Activated naive CD4-positive, alpha-beta T cell treated with anti-CD3 and anti-CD28 coated beads, Interleukin-2, amount 50 U/mL, for 24 hours (primary cell): Measurements from ENCODE around the gene TAS1R2.
"Not testable (repeated sequence)": the region's sequence is repeated elsewhere in the genome, so short reads cannot be mapped to it uniquely, and the experiment has no call there.

Experiments used
- H3K27ac Mint-ChIP-seq: one replicate; pipeline ENCODE4 v1.8.0; 2021; ENCODE audit warnings: mild to moderate bottlenecking, mixed read lengths
- H3K27me3 Mint-ChIP-seq: one replicate; pipeline ENCODE4 v1.8.0; 2021; ENCODE audit warnings: mixed read lengths
- H3K36me3 Mint-ChIP-seq: one replicate; pipeline ENCODE4 v1.8.0; 2021; ENCODE audit warnings: mixed read lengths
- H3K4me1 Mint-ChIP-seq: one replicate; pipeline ENCODE4 v1.8.0; 2021; ENCODE audit warnings: mixed read lengths
- H3K4me3 Mint-ChIP-seq: one replicate; pipeline ENCODE4 v1.8.0; 2021; ENCODE audit warnings: mild to moderate bottlenecking, mixed read lengths
- H3K9me3 Mint-ChIP-seq: one replicate; pipeline ENCODE4 v1.8.0; 2021; ENCODE audit warnings: mixed read lengths

The TAS1R2 gene

DNA sequence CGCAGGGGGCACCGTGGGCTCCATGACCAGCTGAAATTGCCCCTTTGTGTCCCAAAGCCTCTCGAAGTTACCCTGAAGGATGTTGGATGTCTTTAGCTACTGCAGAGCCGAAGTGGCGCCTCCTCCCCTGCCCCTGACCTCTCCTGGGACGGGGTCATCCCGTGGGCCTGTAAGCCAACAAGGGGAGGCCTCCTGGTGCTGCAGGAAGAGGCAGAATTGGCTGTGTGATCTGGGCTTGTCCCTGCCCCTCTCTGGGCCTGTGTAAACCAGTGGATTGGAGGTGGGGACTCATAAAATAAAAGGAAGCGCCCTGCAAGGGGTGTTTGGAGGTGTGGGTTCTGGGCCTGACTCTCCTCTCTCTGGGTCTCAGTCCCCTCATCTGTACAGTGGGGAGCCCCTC, 2.1 kb upstream of the TAS1R2 start:
- Mint-ChIP-seq H3K9me3 (no peaks in the 10 kb centered on the region), H3K27me3 (peaks cover 1% of the 10 kb centered on the region), H3K27ac (no peak overlapping the region), H3K4me3 (no peak overlapping the region), H3K36me3 (no peaks in the 10 kb centered on the region), H3K4me1 (no peaks in the 10 kb centered on the region)

DNA sequence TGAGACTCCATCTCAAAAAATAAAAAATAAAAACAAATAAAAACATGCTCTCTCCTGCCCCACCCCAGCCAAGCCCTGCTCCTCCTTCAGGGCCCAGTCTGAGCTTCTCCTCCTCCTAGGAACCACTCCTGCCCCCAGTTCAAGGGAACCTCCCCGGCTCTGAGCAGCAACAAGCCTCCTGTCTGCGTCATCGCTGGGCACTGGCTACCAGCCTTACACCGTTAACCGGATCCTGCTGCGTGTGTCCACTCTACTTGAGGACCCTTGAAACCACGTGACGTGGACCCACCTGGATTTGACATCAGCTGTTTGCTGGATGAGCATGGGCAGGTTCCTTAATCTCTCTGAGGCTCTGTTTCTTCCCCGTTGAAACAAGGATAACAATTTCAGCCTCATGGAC, 1.6 kb upstream of the TAS1R2 start:
- Mint-ChIP-seq H3K27ac (no peak overlapping the region), H3K4me1 (no peaks in the 10 kb centered on the region), H3K4me3 (no peak overlapping the region), H3K36me3 (no peaks in the 10 kb centered on the region), H3K9me3 (no peaks in the 10 kb centered on the region), H3K27me3 (peaks cover 3% of the 10 kb centered on the region)

DNA sequence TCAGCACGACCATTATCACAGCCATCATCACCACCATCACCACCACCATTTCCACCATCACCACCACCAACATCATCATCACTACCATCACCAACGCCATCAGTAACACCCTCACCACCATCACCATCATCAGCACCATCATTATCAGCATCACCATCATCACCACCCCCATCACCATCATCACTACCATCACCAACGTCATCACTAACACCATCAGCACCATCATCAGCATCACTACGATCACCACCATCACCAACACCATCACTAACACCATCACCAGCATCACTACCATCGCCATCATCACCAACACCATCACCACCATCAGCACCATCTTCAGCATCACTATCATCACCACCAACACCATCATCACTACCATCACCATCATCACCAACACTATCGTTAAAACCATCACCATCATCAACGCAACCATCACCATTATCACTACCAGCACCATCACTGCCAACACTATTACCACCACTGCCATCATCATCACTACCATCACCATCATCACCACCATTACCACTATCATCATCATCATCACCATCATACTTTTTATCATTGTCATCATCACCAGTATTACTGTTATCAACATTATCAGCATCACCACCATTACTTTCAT, 1.3 kb downstream of the TAS1R2 start:
- Mint-ChIP-seq H3K9me3 (no peaks in the 10 kb centered on the region), H3K4me3 (no peak overlapping the region), H3K27me3 (peaks cover 3% of the 10 kb centered on the region), H3K36me3 (no peaks in the 10 kb centered on the region), H3K27ac (no peak overlapping the region), H3K4me1 (no peaks in the 10 kb centered on the region)

DNA sequence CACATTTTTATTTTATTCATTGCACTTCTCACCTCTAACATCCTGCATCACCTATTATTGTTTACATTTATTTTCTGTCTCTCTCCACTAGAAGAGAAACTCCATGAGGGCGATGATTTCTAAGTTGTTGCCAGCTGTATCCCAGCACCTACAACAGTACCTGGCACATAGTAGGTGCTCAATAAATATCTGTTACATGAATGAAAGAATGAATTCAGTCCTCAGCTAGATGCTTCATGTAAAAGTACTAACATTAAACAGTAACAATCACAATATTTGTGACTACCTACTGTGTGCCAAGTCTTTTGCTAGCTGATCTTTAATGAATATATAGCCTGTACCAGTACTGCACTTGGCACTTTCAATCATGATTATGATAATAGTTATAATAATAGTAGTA, 3.0 kb downstream of the TAS1R2 start:
- Mint-ChIP-seq H3K9me3 (no peaks in the 10 kb centered on the region), H3K27me3 (peaks cover 3% of the 10 kb centered on the region), H3K36me3 (no peaks in the 10 kb centered on the region), H3K27ac (no peak overlapping the region), H3K4me3 (no peak overlapping the region), H3K4me1 (no peaks in the 10 kb centered on the region)

DNA sequence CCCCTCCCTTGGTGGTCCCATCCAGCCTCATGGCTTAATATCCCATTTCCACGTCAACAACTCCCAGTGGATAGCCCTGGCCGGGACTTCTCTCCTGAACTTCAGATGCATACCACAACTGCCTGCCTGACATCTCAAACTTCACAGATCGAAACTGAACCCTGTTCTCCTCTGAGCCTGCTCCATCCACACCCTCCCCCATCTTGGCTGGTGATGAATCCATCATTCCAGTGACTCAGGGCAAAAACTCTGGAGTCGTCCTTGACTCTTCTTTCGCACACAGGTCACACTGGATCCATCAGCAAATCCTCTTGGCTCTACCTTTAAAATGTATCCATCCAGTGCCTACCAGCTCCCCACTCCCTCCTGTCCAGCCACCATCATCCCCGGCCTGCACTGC, 3.9 kb downstream of the TAS1R2 start:
- Mint-ChIP-seq H3K4me3 (no peak overlapping the region), H3K4me1 (no peaks in the 10 kb centered on the region), H3K9me3 (no peaks in the 10 kb centered on the region), H3K27ac (no peak overlapping the region), H3K27me3 (peaks cover 3% of the 10 kb centered on the region), H3K36me3 (no peaks in the 10 kb centered on the region)

DNA sequence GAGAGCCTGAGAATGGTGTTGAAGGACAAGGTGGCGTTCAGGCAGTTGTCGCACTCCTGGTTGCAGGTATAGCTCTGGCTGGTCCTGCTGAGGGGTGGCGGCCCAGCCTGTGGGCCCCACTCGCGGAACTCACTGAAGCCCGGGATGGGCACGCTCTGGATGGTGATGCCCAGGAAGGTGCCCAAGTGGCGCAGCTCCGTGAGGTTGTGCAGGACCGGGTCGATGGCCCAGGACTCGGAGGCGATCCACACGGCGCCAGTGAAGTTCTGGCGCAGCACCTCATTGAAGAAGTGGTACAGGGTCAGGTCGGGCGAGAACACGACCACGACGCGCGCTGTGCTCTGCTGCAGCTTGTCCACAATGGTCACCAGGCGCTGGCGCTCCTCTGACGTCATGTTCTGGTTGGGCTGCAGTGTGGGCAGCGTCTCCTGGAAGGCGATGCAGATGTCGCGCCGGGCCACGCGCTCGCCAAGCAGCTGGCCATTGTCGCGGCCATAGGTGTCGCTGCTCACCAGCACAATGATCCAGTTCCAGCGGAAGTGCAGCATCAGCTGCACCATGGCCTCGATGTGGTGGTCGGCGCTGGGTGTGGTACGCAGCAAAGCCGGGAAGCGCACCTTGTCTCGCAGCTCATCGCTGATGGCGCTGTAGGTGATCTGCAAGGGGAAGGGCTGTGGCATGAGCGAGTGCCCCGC, 5.0 kb downstream of the TAS1R2 start:
- no peaks in the 10 kb centered on the region for H3K9me3 Mint-ChIP-seq
- H3K36me3 Mint-ChIP-seq, result no peaks in the 10 kb centered on the region
- peaks cover 1% of the 10 kb centered on the region for H3K27me3 Mint-ChIP-seq
- H3K27ac Mint-ChIP-seq, result no peak overlapping the region
- H3K4me1 Mint-ChIP-seq, result no peaks in the 10 kb centered on the region
- no peak overlapping the region for H3K4me3 Mint-ChIP-seq

DNA sequence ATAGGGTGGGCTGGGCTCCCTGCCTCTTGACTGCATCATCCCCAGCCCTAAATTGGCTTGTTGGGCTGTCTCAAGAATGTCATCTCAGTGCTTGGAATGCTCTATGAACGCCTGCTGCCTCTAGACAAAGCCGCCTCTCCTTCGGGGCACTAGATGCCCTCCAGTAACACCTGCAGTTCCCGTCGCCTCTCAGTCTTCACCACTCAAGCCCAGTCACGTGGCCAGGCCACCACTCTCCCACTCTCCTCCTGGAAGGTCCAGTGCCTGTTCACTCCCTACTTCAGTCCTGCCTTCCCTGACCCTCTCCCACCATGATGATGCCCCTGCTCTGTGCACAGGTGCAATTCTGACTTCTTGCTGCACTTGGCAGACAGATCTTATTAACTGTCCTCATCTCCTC, 7.0 kb downstream of the TAS1R2 start:
- peaks cover 3% of the 10 kb centered on the region for H3K27me3 Mint-ChIP-seq
- no peak overlapping the region for H3K4me3 Mint-ChIP-seq
- no peak overlapping the region for H3K27ac Mint-ChIP-seq
- H3K9me3 Mint-ChIP-seq, result no peaks in the 10 kb centered on the region
- H3K36me3 Mint-ChIP-seq, result no peaks in the 10 kb centered on the region
- H3K4me1 Mint-ChIP-seq, result no peaks in the 10 kb centered on the region

DNA sequence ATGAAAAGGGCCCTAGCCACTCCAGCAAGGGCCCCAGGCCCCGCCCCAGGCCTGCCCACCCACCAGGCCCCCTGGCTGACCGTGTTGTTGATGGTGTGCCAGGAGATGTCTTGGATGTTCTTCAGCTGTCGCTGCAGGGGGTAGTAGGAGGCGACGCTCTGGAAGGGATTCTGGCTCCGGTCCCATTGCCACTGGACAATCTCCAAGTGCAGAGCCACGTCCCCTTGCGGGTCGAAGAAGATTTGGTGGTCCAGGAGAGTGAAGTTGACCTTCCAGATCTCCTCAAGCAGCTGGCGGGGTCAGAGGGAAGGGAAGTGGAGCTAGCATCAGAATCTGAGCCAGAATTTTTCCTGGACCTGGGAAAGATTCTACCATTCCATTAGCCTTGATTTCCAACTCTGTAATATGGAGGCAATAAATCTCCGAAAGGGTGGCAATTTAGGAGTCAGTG, 10.2 kb downstream of the TAS1R2 start:
- no peaks in the 10 kb centered on the region for H3K4me1 Mint-ChIP-seq
- H3K27ac Mint-ChIP-seq, result no peak overlapping the region
- peaks cover 3% of the 10 kb centered on the region for H3K9me3 Mint-ChIP-seq
- peaks cover 2% of the 10 kb centered on the region for H3K27me3 Mint-ChIP-seq
- H3K4me3 Mint-ChIP-seq, result no peak overlapping the region
- H3K36me3 Mint-ChIP-seq, result no peaks in the 10 kb centered on the region

DNA sequence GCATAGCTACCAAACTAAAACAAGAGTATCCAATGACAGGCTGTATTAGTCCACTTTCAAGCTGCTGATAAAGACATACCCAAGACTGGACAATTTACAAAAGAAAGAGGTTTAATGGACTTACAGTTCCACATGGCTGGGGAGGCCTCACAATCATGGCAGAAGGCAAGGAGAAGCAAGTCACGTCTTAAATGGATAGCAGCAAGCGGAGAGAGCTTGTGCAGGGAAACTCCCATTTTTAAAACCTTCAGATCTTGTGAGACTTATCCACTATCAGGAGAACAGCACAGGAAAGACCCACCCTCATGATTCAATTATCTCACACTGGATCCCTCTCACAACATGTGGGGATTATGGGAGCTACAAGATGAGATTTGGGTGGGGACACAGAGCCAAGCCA, 11.7 kb downstream of the TAS1R2 start:
- not testable (repeated sequence) for H3K4me3 Mint-ChIP-seq, H3K27ac Mint-ChIP-seq, H3K36me3 Mint-ChIP-seq, H3K4me1 Mint-ChIP-seq, H3K9me3 Mint-ChIP-seq, H3K27me3 Mint-ChIP-seq

DNA sequence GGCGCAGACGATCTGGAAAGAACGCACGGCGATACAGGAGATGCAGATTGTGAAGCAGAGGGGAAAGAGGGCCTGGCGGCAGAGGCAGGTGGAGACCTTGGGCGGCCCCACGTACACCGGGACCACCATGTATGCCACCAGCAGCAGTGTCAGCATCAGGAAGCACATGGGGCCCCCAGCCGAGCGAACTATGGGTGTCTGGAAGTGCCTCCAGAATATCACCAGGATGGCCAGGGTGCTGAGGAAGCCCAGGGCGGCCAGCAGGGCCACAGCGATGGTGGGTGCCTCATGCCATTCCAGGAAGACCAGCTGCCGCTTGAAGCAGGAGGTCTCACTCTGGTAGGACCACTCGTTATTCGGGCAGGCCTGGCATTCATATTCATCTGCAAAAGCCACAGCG, 19.3 kb downstream of the TAS1R2 start:
- Mint-ChIP-seq H3K4me3 (no peak overlapping the region), H3K27ac (no peak overlapping the region), H3K4me1 (no peaks in the 10 kb centered on the region), H3K27me3 (peaks cover 13% of the 10 kb centered on the region), H3K9me3 (peaks cover 8% of the 10 kb centered on the region), H3K36me3 (no peaks in the 10 kb centered on the region)

DNA sequence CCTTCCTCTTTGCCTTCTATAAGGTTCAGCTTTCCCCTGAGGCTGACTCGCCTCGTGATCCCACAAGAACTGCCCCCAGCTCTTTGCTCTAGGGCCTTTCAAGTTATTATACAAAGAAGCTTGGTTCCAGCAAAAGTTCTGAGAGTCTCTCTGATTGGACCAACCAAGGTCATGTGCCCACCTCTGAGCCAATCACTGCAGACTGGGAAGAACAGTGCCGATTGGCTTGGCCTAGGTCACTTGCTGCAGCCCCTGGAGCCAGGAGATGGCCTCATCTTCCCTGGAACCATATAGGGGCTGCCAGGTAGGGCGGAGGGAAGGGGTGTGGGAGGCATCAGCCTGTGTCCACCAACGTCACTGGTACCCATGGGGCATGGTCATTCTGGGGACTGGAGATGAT, 22.8 kb downstream of the TAS1R2 start:
- Mint-ChIP-seq H3K36me3 (no peaks in the 10 kb centered on the region), H3K27me3 (peaks cover 13% of the 10 kb centered on the region), H3K9me3 (no peaks in the 10 kb centered on the region), H3K4me1 (no peaks in the 10 kb centered on the region), H3K27ac (no peak overlapping the region), H3K4me3 (no peak overlapping the region)

DNA sequence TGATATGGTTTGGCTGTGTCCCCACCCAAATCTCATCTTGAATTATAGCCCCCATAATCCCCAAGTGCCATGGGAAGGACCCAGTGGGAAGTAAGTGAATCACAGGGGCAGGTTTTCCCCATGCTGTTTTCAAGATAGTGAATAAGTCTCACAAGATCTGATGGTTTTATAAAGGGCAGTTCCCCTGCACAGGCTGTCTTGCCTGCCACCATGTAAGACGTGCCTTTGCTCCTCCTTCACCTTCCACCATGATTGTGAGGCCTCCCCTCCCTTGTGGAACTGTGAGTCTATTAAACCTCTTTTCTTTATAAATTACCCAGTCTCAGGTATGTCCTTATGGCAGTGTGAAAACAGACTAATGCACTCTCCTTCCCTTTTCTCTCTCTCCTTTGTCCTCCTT, 27.1 kb downstream of the TAS1R2 start:
- not testable (repeated sequence) for H3K27ac Mint-ChIP-seq, H3K36me3 Mint-ChIP-seq, H3K9me3 Mint-ChIP-seq, H3K4me1 Mint-ChIP-seq, H3K4me3 Mint-ChIP-seq, H3K27me3 Mint-ChIP-seq

DNA sequence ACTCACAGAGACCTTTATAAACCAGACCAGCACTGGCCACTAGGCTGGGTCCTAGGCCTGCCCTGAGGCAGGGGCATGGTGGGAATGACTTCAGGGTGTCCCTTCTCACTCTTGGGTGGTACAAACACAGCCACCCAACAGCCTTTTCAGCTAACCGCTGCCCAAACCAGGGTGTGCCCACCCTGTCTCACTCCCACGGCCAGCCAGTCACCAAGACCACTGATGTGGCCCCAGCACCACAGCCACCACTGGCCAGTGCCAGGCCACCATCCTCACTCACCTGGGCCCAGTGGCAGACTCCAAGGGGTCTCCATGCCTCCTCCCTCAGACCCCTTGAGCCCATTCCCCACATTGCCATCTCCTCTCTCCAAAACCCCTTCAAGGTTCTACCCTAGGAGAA, 27.8 kb downstream of the TAS1R2 start:
- no peak overlapping the region for H3K27ac Mint-ChIP-seq
- peaks cover 7% of the 10 kb centered on the region for H3K27me3 Mint-ChIP-seq
- H3K4me3 Mint-ChIP-seq, result no peak overlapping the region
- no peaks in the 10 kb centered on the region for H3K4me1 Mint-ChIP-seq
- H3K36me3 Mint-ChIP-seq, result no peaks in the 10 kb centered on the region
- no peaks in the 10 kb centered on the region for H3K9me3 Mint-ChIP-seq

DNA sequence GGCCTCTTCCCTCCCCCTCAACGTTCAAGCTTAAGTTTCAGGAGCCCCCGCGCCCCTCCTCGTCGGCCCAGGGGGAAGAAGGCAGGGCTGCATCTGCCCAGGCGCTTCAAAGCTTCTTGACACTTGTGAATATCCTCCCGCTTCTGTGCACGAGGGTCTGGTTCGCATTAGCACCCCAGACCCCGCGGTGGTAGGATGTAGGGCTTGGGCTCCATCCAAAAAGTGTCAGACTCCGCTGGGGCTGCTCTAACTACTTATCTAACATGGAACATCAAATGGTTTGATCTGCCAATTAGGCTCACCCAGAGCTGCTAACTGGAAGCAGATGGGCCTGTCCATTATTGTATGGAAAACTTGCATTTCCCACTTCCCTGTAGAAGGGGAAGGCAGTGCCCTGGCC, 28.9 kb downstream of the TAS1R2 start:
- Mint-ChIP-seq H3K27me3 (peaks cover 2% of the 10 kb centered on the region), H3K36me3 (no peaks in the 10 kb centered on the region), H3K4me1 (no peaks in the 10 kb centered on the region), H3K27ac (no peak overlapping the region), H3K9me3 (no peaks in the 10 kb centered on the region), H3K4me3 (no peak overlapping the region)

DNA sequence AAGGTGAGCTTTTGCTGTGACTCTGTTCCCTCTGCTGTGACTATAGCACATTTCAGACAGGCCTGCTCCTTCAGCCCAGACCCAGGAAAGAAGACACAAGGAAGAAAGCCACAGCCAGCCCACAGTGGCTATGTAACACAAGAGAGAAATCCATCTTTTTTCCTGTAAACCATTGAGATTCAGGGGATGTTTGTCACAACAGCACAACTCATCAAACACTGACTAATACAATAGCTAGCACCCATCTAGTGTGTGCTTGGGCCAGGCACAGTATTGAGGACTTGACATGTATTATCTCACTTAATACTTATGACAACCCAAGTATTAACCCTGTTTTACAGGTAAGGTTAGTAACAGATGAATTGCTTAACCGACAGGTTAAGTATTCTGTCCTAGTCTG, 29.8 kb downstream of the TAS1R2 start:
- H3K9me3 Mint-ChIP-seq, result no peaks in the 10 kb centered on the region

DNA sequence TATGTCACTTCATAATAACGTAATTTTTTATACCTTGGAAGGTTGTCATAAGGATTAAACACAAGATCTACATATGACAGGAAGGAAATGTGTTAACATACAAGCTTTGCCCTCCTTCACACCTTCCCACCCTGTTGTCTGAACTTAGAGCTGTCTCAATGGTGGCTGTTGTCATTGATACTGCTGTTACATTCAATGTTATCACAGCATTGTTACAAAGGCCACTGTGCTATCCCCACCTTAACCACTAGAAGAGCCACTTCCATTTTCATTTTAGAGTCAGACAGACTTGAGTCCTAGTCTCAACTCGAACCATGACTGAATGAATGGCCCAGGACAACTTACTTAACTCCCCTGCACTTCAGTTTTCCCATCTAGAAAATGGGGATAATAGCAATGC, 31.2 kb downstream of the TAS1R2 start:
- no peak overlapping the region for H3K4me3 Mint-ChIP-seq

More for the DNA sequence above, 29.8 kb downstream of the TAS1R2 start:
- Mint-ChIP-seq H3K27me3 (no peaks in the 10 kb centered on the region), H3K4me1 (no peaks in the 10 kb centered on the region), H3K36me3 (no peaks in the 10 kb centered on the region), H3K4me3 (no peak overlapping the region), H3K27ac (no peak overlapping the region)

DNA sequence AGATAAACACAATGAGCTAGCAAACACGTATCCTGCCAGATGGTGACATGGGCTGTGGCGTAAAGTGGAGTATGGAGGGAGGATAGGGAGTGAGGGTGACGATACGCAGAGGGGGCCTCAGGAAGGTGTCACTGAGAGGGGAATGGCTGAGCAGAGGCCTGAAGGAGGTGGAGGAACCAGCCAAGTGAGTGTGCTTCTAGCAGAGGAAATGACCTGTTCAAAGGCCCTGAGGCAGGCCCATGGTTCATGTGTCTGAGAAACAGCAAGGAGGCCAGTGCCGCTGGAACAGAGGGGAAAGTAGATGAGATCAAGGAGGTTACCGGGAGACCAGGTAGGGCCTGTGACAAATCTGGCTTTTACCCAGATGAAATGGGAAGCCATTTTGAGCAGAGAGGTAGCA, 36.0 kb downstream of the TAS1R2 start:
- peaks cover 2% of the 10 kb centered on the region for H3K36me3 Mint-ChIP-seq
- H3K4me3 Mint-ChIP-seq, result no peak overlapping the region
- peaks cover 20% of the 10 kb centered on the region for H3K27me3 Mint-ChIP-seq
- peak overlapping the region; percentile 15 for H3K27ac Mint-ChIP-seq
- no peaks in the 10 kb centered on the region for H3K4me1 Mint-ChIP-seq
- no peaks in the 10 kb centered on the region for H3K9me3 Mint-ChIP-seq

More for the DNA sequence above, 31.2 kb downstream of the TAS1R2 start:
- Mint-ChIP-seq H3K36me3 (peaks cover 2% of the 10 kb centered on the region), H3K27me3 (peaks cover 1% of the 10 kb centered on the region), H3K4me1 (no peaks in the 10 kb centered on the region), H3K27ac (no peak overlapping the region), H3K9me3 (no peaks in the 10 kb centered on the region)
